Uterus (tissue), 4 donors: ENCODE measurements around the gene ST6GALNAC5. TPM values are rescaled to one million over a fixed set of nuclear protein-coding genes. Genes with fewer than 3 reads are reported as not detected.
A peak's percentile ranks its signal among the peaks of the same experiment; 100 is the strongest.

Source experiments
- DNase-seq, 2 donors: peaks; one replicate each; pipeline ENCODE4 v3.0.0-alpha.2; 2019 to 2020
- H3K27ac ChIP-seq, 2 donors: fragments of 200-600 bp; sonication (generic); 1 replicate in 1 of 2; 2 replicates in 1 of 2; pipeline ENCODE4 v1.5.1; 2016 to 2018
- H3K27me3 ChIP-seq, 2 donors: fragments of 200-600 bp; sonication (generic); one replicate each; pipeline ENCODE4 v1.5.1; 2018 to 2019; ENCODE audit warnings: control low read depth in 1 of 2
- H3K36me3 ChIP-seq, 2 donors: fragments of 200-600 bp; sonication (generic); one replicate each; pipeline ENCODE4 v1.5.1; 2019; ENCODE audit warnings: control low read depth in 1 of 2
- H3K4me1 ChIP-seq, 2 donors: fragments of 200-600 bp; sonication (generic); one replicate each; pipeline ENCODE4 v1.5.1; 2018 to 2019; ENCODE audit warnings: control low read depth in 1 of 2
- H3K4me3 ChIP-seq, 2 donors: fragments of 200-600 bp; sonication (generic); 1 replicate in 1 of 2; 2 replicates in 1 of 2; pipeline ENCODE4 v1.5.1; 2018 to 2019; ENCODE audit warnings: mild to moderate bottlenecking in 1 of 2
- H3K9me3 ChIP-seq, 2 donors: fragments of 200-600 bp; sonication (generic); one replicate each; pipeline ENCODE4 v1.5.1; 2019; ENCODE audit warnings: control low read depth in 1 of 2
- CTCF ChIP-seq, 4 experiments: fragments of 200-600 bp in 2 of 4; fragments of 450-650 bp in 2 of 4; sonication (generic) in 2 of 4; IDR thresholded peaks; one replicate each; pipeline ENCODE4 v1.5.1; 2016 to 2019; ENCODE audit warnings: antibody characterized with exemption in 4 of 4, mild to moderate bottlenecking in 2 of 4, moderate library complexity in 1 of 4
- POLR2A ChIP-seq, 2 donors: fragments of 450-650 bp; IDR thresholded peaks; one replicate each; pipeline ENCODE4 v1.6.1; 2016; ENCODE audit warnings: antibody characterized with exemption in 2 of 2, mild to moderate bottlenecking in 1 of 2, moderate library complexity in 1 of 2
- intact Hi-C: fragments of 100-400 bp; cut with DNase I; formaldehyde crosslinking; loops from one replicate; pipeline ENCODE4 v1.15.1; 2023; ENCODE audit warnings: low total_unique reads
- total RNA-seq, 4 donors: library from RNA; depleted of rRNA in 3 of 4; stranded (reverse); fragments of >200 nt in 3 of 4; gene quantifications; one replicate each; pipeline versions ENCODE4 v1.1.0 to v1.2.4, GENCODE V29; 2014 to 2023
- donor health status: DM: yes; HTN: yes; CAD: no.

ST6GALNAC5 gene
- total RNA-seq, 4 donors from 2014 or later = 1.4 to 6.4 TPM; not detected in 2

- no peak overlapping the region for H3K4me3 ChIP-seq
- H3K9me3 ChIP-seq = no peaks in the 10 kb centered on the region
- DNase-seq = no peak
- H3K27me3 ChIP-seq = no peaks in the 10 kb centered on the region
- intact Hi-C loops = no loop called here
- no peak overlapping the region for H3K27ac ChIP-seq
- H3K36me3 ChIP-seq = no peaks in the 10 kb centered on the region
- H3K4me1 ChIP-seq = no peaks in the 10 kb centered on the region
- TF ChIP-seq CTCF (IDR thresholded peaks at IDR 0.05) = no peak
- TF ChIP-seq POLR2A (IDR thresholded peaks at IDR 0.05) = no peak
Measured at GRCh38 chr1:76881762-76882161, 14.5 kb downstream of the ST6GALNAC5 start.

- H3K27me3 ChIP-seq = no peaks in the 10 kb centered on the region
- H3K4me1 ChIP-seq = no peaks in the 10 kb centered on the region
- intact Hi-C loops = no loop called here
- H3K27ac ChIP-seq = no peak overlapping the region
- no peak for DNase-seq
- H3K9me3 ChIP-seq = no peaks in the 10 kb centered on the region
- no peak for TF ChIP-seq POLR2A (IDR thresholded peaks at IDR 0.05)
- TF ChIP-seq CTCF (IDR thresholded peaks at IDR 0.05) = no peak
- no peak overlapping the region for H3K4me3 ChIP-seq
- no peaks in the 10 kb centered on the region for H3K36me3 ChIP-seq
Measured at GRCh38 chr1:76891931-76892622, 24.8 kb downstream of the ST6GALNAC5 start.

GRCh38 chr1:76892675-76893074, 25.4 kb downstream of the ST6GALNAC5 start:
- no peak for DNase-seq
- H3K27ac ChIP-seq = no peak overlapping the region
- TF ChIP-seq POLR2A (IDR thresholded peaks at IDR 0.05) = no peak
- no peak overlapping the region for H3K4me3 ChIP-seq
- no peaks in the 10 kb centered on the region for H3K27me3 ChIP-seq
- intact Hi-C loops = no loop called here
- no peaks in the 10 kb centered on the region for H3K4me1 ChIP-seq
- H3K36me3 ChIP-seq = no peaks in the 10 kb centered on the region
- H3K9me3 ChIP-seq = no peaks in the 10 kb centered on the region

- intact Hi-C loops = no loop called here
Measured at GRCh38 chr1:76901158-76901767, 34.0 kb downstream of the ST6GALNAC5 start.

GRCh38 chr1:76905876-76906595, 38.8 kb downstream of the ST6GALNAC5 start:
- intact Hi-C loops = no loop called here
- TF ChIP-seq CTCF (IDR thresholded peaks at IDR 0.05) (no peak), POLR2A (IDR thresholded peaks at IDR 0.05) (no peak)
- H3K27ac ChIP-seq = no peak overlapping the region

More at GRCh38 chr1:76901158-76901767, 34.0 kb downstream of the ST6GALNAC5 start:
- no peaks in the 10 kb centered on the region for H3K36me3 ChIP-seq
- H3K4me3 ChIP-seq = no peak overlapping the region
- TF ChIP-seq CTCF (IDR thresholded peaks at IDR 0.05) (peak in 1 of 4 experiments; percentile 16), POLR2A (IDR thresholded peaks at IDR 0.05) (no peak)
- H3K27ac ChIP-seq = no peak overlapping the region
- no peak for DNase-seq
- no peaks in the 10 kb centered on the region for H3K4me1 ChIP-seq
- no peaks in the 10 kb centered on the region for H3K27me3 ChIP-seq
- no peaks in the 10 kb centered on the region for H3K9me3 ChIP-seq

More at GRCh38 chr1:76905876-76906595, 38.8 kb downstream of the ST6GALNAC5 start:
- Histone ChIP-seq H3K9me3 (no peaks in the 10 kb centered on the region), H3K27me3 (no peaks in the 10 kb centered on the region), H3K36me3 (no peaks in the 10 kb centered on the region), H3K4me3 (no peak overlapping the region), H3K4me1 (no peaks in the 10 kb centered on the region)
- no peak for DNase-seq
